Endothelial cell of umbilical vein (primary cell): ENCODE measurements around the gene GMCL1. TPM values are rescaled to one million over a fixed set of nuclear protein-coding genes. Genes with fewer than 3 reads are reported as not detected.

Source experiments
- BruUV-seq: library from RNA; stranded (reverse); fragments of 400-500 nt; replicated peaks from 2 replicates; lab custom pipeline; 2021; lab: Mats Ljungman, UMichigan
- CTCF ChIA-PET: fragments of 300-600, 350-600 bp; sonication (Branson Sonifier 250); formaldehyde crosslinking; loops from one replicate; lab custom pipeline; 2021; ENCODE audit warnings: antibody characterized with exemption, inconsistent platforms; lab: Charles Lee
- POLR2A ChIA-PET: fragments of 300-600, 350-600 bp; sonication (Branson Sonifier 250); formaldehyde crosslinking; loops from one replicate; lab custom pipeline; 2021; ENCODE audit warnings: antibody characterized with exemption, inconsistent platforms; lab: Charles Lee
- DNase-seq: peaks from one replicate; pipeline ENCODE4 v3.0.0-alpha.2; 2011; ENCODE audit warnings: low read depth, low spot score
- FAIRE-seq: peaks from 2 replicates; lab custom pipeline; 2011; peaks lifted over from hg19 to GRCh38; lab: Jason Lieb, UNC
- H2AFZ ChIP-seq: 2 replicates; pipeline ENCODE4 v1.6.0; 2012; ENCODE audit warnings: low read depth, low read length, control low read depth, inconsistent platforms
- H3K27ac ChIP-seq: 2 replicates; pipeline ENCODE4 v1.5.1; 2011; ENCODE audit warnings: low read depth, mild to moderate bottlenecking, control low read depth, low read length, moderate library complexity; ENCODE audit not compliant: insufficient read depth
- H3K27me3 ChIP-seq, 2 experiments: 2 replicates each; pipeline versions ENCODE4 v1.6.0 to v1.6.1; 2011; ENCODE audit warnings: low read length in 2 of 2, mixed read lengths in 1 of 2; ENCODE audit not compliant: control insufficient read depth in 2 of 2, insufficient read depth in 2 of 2
- H3K36me3 ChIP-seq, 2 experiments: 2 replicates in 1 of 2; 3 replicates in 1 of 2; pipeline ENCODE4 v1.5.1; 2011; ENCODE audit warnings: low read length in 2 of 2, mild to moderate bottlenecking in 1 of 2, moderate library complexity in 1 of 2; ENCODE audit not compliant: control insufficient read depth in 2 of 2, insufficient read depth in 2 of 2; ENCODE audit errors: extremely low read depth in 1 of 2
- H3K4me1 ChIP-seq: 3 replicates; pipeline ENCODE4 v1.5.1; 2011; ENCODE audit warnings: mild to moderate bottlenecking, low read length; ENCODE audit not compliant: control insufficient read depth, insufficient read depth; ENCODE audit errors: extremely low read depth
- H3K4me2 ChIP-seq: 2 replicates; pipeline ENCODE4 v1.6.1; 2011; ENCODE audit warnings: low read length, control low read depth, mixed read lengths; ENCODE audit not compliant: insufficient read depth
- H3K4me3 ChIP-seq, 3 experiments: fragments of 200-600 bp in 1 of 3; sonication (generic), shearing (Covaris generic) in 1 of 3; replicated peaks in 1 of 3; 2 replicates each; pipeline ENCODE4 v1.5.1; 2011 to 2016; ENCODE audit warnings: control low read depth in 3 of 3, low read length in 3 of 3, mild to moderate bottlenecking in 2 of 3, inconsistent platforms in 1 of 3, low read depth in 1 of 3, moderate library complexity in 1 of 3; ENCODE audit not compliant: insufficient read depth in 1 of 3
- H3K79me2 ChIP-seq: 2 replicates; pipeline ENCODE4 v1.6.0; 2012; ENCODE audit warnings: low read length, inconsistent platforms; ENCODE audit not compliant: control insufficient read depth, insufficient read depth
- H3K9ac ChIP-seq: replicated peaks from 2 replicates; pipeline ENCODE3; 2011; ENCODE audit warnings: low read length, control low read depth; ENCODE audit not compliant: insufficient read depth; ENCODE audit errors: extremely low read depth
- H3K9me1 ChIP-seq: replicated peaks from 3 replicates; pipeline ENCODE4 v1.6.0; 2011; ENCODE audit warnings: mild to moderate bottlenecking, low read length; ENCODE audit not compliant: control insufficient read depth, insufficient read depth; ENCODE audit errors: extremely low read depth
- H3K9me3 ChIP-seq: replicated peaks from 2 replicates; pipeline ENCODE4 v1.5.1; 2012; ENCODE audit warnings: low read length, inconsistent platforms; ENCODE audit not compliant: control insufficient read depth, insufficient read depth
- H4K20me1 ChIP-seq: replicated peaks from 2 replicates; pipeline ENCODE3; 2011; ENCODE audit warnings: mild to moderate bottlenecking, low read length; ENCODE audit not compliant: control insufficient read depth, insufficient read depth; ENCODE audit errors: extremely low read depth
- CTCF ChIP-seq, 2 donors: IDR thresholded peaks; 1 replicate in 1 of 2; 2 replicates in 1 of 2; pipeline ENCODE4 v1.5.1; 2011; ENCODE audit warnings: low read length in 2 of 2, mild to moderate bottlenecking in 2 of 2, moderate library complexity in 2 of 2, control low read depth in 1 of 2, inconsistent platforms in 1 of 2, low read depth in 1 of 2; ENCODE audit not compliant: insufficient read depth in 1 of 2; ENCODE audit errors: extremely low read depth in 1 of 2
- EZH2 ChIP-seq: IDR thresholded peaks from 2 replicates; pipeline ENCODE4 v1.6.1; 2012; ENCODE audit warnings: borderline replicate concordance, low read depth, mild to moderate bottlenecking, moderate library complexity, low read length, inconsistent platforms; ENCODE audit not compliant: severe bottlenecking
- FOS ChIP-seq: IDR thresholded peaks from 2 replicates; pipeline ENCODE4 v1.6.1; 2011; ENCODE audit warnings: mild to moderate bottlenecking, low read length, moderate library complexity, borderline replicate concordance; ENCODE audit not compliant: insufficient read depth
- GATA2 ChIP-seq: IDR thresholded peaks from 2 replicates; pipeline ENCODE4 v1.7.0; 2011; ENCODE audit warnings: low read depth, mild to moderate bottlenecking, moderate library complexity, mixed read lengths, low read length; ENCODE audit not compliant: insufficient read length, insufficient read depth
- JUN ChIP-seq: IDR thresholded peaks from 2 replicates; pipeline ENCODE4 v1.6.1; 2011; ENCODE audit warnings: borderline replicate concordance, low read depth; ENCODE audit not compliant: insufficient read length, insufficient read depth
- MYC ChIP-seq: IDR thresholded peaks from one replicate; pipeline ENCODE4 v1.6.1; 2011; ENCODE audit warnings: mild to moderate bottlenecking, low read depth, low read length
- POLR2A ChIP-seq: IDR thresholded peaks from 2 replicates; pipeline ENCODE4 v1.6.1; 2012; ENCODE audit warnings: low read depth, mild to moderate bottlenecking, control low read depth, low read length
- POLR2AphosphoS5 ChIP-seq: IDR thresholded peaks from 2 replicates; pipeline ENCODE4 v1.6.1; 2012; ENCODE audit warnings: low read depth, mild to moderate bottlenecking, control low read depth, low read length, moderate library complexity; ENCODE audit not compliant: insufficient read depth
- dilution Hi-C: fragments of 300-500 bp; cut with MboI; formaldehyde crosslinking; loops from one replicate; pipeline ENCODE4 v1.15.0; 2019; ENCODE audit warnings: low sequenced_read_pairs; ENCODE audit not compliant: extremely low pct_ligation_motif_present
- intact Hi-C: fragments of 100-400 bp; cut with micrococcal nuclease; formaldehyde crosslinking; loops from one replicate; pipeline ENCODE4 v1.10.0; 2022
- polyA plus RNA-seq, 4 experiments: library from polyadenylated mRNA; depleted of rRNA in 3 of 4; stranded (reverse) in 3 of 4; unstranded in 1 of 4; fragments of >200 nt; gene quantifications; 2 replicates each; pipeline versions ENCODE4 v1.2.1 to v1.2.3, GENCODE V29; 2011 to 2012; ENCODE audit warnings: missing spikeins in 1 of 4
- total RNA-seq: library from RNA; stranded (reverse); gene quantifications from 2 replicates; pipeline ENCODE4 v1.2.3, GENCODE V29; 2021
- TF ChIP-seq, protein P1 (sequence below): IDR thresholded peaks from 2 replicates; pipeline ENCODE4 v1.6.1; 2011; ENCODE audit not compliant: insufficient read depth, insufficient read length

GMCL1 gene
- total and polyA plus RNA-seq, 2 donors (not counting 3 experiments of a cell fraction or from before 2014, with no cell fraction given): 4.2 to 14.6 TPM

DNA sequence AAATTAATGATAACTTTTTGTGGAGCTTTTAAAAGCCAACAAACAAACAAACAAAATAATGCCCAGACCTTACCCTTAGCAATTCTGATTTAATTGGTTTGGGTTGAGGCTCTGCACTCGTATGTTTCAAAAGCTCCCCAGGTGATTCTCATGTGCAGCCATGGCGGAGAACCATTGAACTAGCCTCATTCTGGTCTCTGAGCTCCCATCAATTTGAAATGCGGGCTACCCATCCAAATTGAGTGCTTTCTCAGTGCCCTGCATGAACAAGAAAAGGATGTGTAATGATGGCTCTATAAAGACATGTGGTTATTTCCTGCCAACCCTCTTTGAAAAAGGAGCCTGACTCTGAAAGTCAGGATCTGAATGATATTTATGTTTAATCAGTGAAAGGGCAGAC is 93.7 kb downstream of the GMCL1 start:
- CTCF ChIA-PET: interaction anchor here (1.1 to 1.3 kb wide), 4 partner anchors 11 to 148 kb away, joined by 3 to 6 read pairs (median 4); no protein-coding TSS in a partner anchor
- no peaks in the 10 kb centered on the region for H4K20me1 ChIP-seq
- dilution Hi-C loops: no loop called here
- BruUV-seq: no TSS peak
- intact Hi-C loops: no loop called here
- H3K36me3 ChIP-seq: peaks cover 0 to 11% of the 10 kb centered on the region in 2 experiments
- no peak overlapping the region for H2AFZ ChIP-seq
- no peak overlapping the region for H3K9ac ChIP-seq
- POLR2A ChIA-PET: interaction anchor here (0.8 kb wide), 1 partner anchor 9 kb away, joined by 3 read pairs; no protein-coding TSS in a partner anchor
- H3K4me3 ChIP-seq: no peak overlapping the region
- no peak overlapping the region for H3K4me2 ChIP-seq
- no peak overlapping the region for H3K27ac ChIP-seq
- no peaks in the 10 kb centered on the region for H3K79me2 ChIP-seq
- DNase-seq (no peak), FAIRE-seq (no peak)
- TF ChIP-seq FOS (no peak), EZH2 (no peak), POLR2A (no peak), GATA2 (no peak), CTCF (IDR thresholded peaks at IDR 0.05; ENCODE audit: extremely low read depth in 1 of 2, insufficient read depth in 1 of 2, low read depth in 1 of 2, low read length in 2 of 2) (no peak), JUN (no peak), POLR2AphosphoS5 (no peak), MYC (no peak)
- TF ChIP-seq, protein P1, sequence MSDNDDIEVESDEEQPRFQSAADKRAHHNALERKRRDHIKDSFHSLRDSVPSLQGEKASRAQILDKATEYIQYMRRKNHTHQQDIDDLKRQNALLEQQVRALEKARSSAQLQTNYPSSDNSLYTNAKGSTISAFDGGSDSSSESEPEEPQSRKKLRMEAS: no peak
- peaks cover 7% of the 10 kb centered on the region for H3K4me1 ChIP-seq
- no peaks in the 10 kb centered on the region for H3K9me1 ChIP-seq
- H3K27me3 ChIP-seq: no peaks in the 10 kb centered on the region
- H3K9me3 ChIP-seq: no peaks in the 10 kb centered on the region
